Measurements from ENCODE around the gene MLST8. TPM values are rescaled to one million over a fixed set of nuclear protein-coding genes. Genes with fewer than 3 reads are reported as not detected.

MLST8 gene
- total and polyA plus RNA-seq, 4 donors, result 11.1 to 26.7 (median 20.2) TPM

- Histone ChIP-seq H3K36me3 (ENCODE audit: control insufficient read depth in 4 of 4, insufficient read depth in 3 of 4, low read depth in 1 of 4, low read length in 3 of 4) (peaks cover 0 to 51% (median 25%) of the 10 kb centered on the region in 4 donors), H3K27ac (ENCODE audit: low read depth in 1 of 2, low read length in 2 of 2) (no peak overlapping the region), H3K4me3 (ENCODE audit: low read depth in 1 of 3, low read length in 3 of 3) (no peak overlapping the region), H3K4me1 (ENCODE audit: control insufficient read depth in 4 of 4, insufficient read depth in 4 of 4, low read length in 3 of 4) (peaks cover 0 to 14% (median 11%) of the 10 kb centered on the region in 4 donors), H3K27me3 (ENCODE audit: control insufficient read depth in 4 of 4, insufficient read depth in 4 of 4, low read length in 3 of 4) (no peaks in the 10 kb centered on the region), H3K9me3 (ENCODE audit: control insufficient read depth in 4 of 4, low read length in 3 of 4) (no peaks in the 10 kb centered on the region), H3K9ac (ENCODE audit: low read depth in 1 of 2, low read length in 2 of 2) (no peak overlapping the region)
- 95% methylated on average over 28 of the region's 28 CpGs for WGBS
- no peak for TF ChIP-seq FOXA2 (IDR thresholded peaks at IDR 0.05)
- TF ChIP-seq HNF4A (conservative IDR thresholded peaks at IDR 0.05), result no peak
- no peak for TF ChIP-seq FOXA1 (IDR thresholded peaks at IDR 0.05)
- no peak for TF ChIP-seq ATF3 (IDR thresholded peaks at IDR 0.05)
- no peak for TF ChIP-seq HNF4G (IDR thresholded peaks at IDR 0.05)
- no peak for TF ChIP-seq ZBTB33 (IDR thresholded peaks at IDR 0.05)
- no peak for TF ChIP-seq REST (IDR thresholded peaks at IDR 0.05)
- no peak for TF ChIP-seq RXRA (IDR thresholded peaks at IDR 0.05)
- TF ChIP-seq CTCF (IDR thresholded peaks at IDR 0.05; ENCODE audit: low read depth, low read length, missing input control), result no peak
- no peak for TF ChIP-seq TAF1 (conservative IDR thresholded peaks at IDR 0.05)
- TF ChIP-seq JUND (IDR thresholded peaks at IDR 0.05), result no peak
- no peak for TF ChIP-seq GABPA (IDR thresholded peaks at IDR 0.05 in 1 of 2, conservative IDR thresholded peaks at IDR 0.05 in 1 of 2)
- no peak for TF ChIP-seq EGR1 (IDR thresholded peaks at IDR 0.05; ENCODE audit: low read depth in 2 of 2)
- TF ChIP-seq MAX (IDR thresholded peaks at IDR 0.05), result no peak
- no peak for TF ChIP-seq SP1 (IDR thresholded peaks at IDR 0.05)
- TF ChIP-seq RAD21 (IDR thresholded peaks at IDR 0.05), result no peak
- TF ChIP-seq YY1 (IDR thresholded peaks at IDR 0.05), result no peak
- no peak for TF ChIP-seq NR2F2 (IDR thresholded peaks at IDR 0.05)
- DNase-seq (ENCODE audit: low spot score), result no peak
Measured at GRCh38 chr16:2235234-2235651, 30.0 kb downstream of the MLST8 start.

All from liver (tissue), 9 donors.